ENCODE data around the gene FXYD2. TPM values are rescaled to one million over a fixed set of nuclear protein-coding genes. Genes with fewer than 3 reads are reported as not detected.

Gene FXYD2
- total and polyA plus RNA-seq, 2 of the 8 experiments (the other 6 are each of a cell fraction or from before 2014, with no cell fraction given) = 0.89 to 1.1 TPM

- H3K27me3 ChIP-seq (replicated peaks in 1 of 4; ENCODE audit: control insufficient read depth in 3 of 4, extremely low read depth in 1 of 4, insufficient read depth in 3 of 4, low read length in 3 of 4) = peaks cover 0 to under 1% (median 0%) of the 10 kb centered on the region in 4 experiments; a peak in 3 of 7 replicates
- no peak overlapping the region for H4K8ac ChIP-seq (ENCODE audit: extremely low read depth, insufficient read depth, low read length)
- WGBS, 2 experiments (ENCODE audit: extremely low coverage in 1 of 2, insufficient coverage in 1 of 2, insufficient read length in 1 of 2, insufficient replicate concordance in 2 of 2, low coverage in 1 of 2, low lambda C conversion rate in 2 of 2, missing lambda C conversion rate in 1 of 2) = 72% methylated on average over 9 of the region's 9 CpGs; no CpG with 5 or more reads in 1 of the 2 experiments
- H2AFZ ChIP-seq (ENCODE audit: low read length) = no peak overlapping the region
- no peaks in the 10 kb centered on the region for H3K36me3 ChIP-seq (ENCODE audit: control insufficient read depth in 2 of 4, insufficient read depth in 4 of 4, low read length in 3 of 4)
- no peak overlapping the region for H4K5ac ChIP-seq (ENCODE audit: insufficient read length, low read depth, low read length)
- H3K9me3 ChIP-seq (ENCODE audit: insufficient read depth in 2 of 2, low read depth in 1 of 2, low read length in 1 of 2) = no peaks in the 10 kb centered on the region
- DNase-seq (ENCODE audit: low read depth in 1 of 2, low spot score in 2 of 2) = no peak
- H3K9ac ChIP-seq (replicated peaks in 1 of 4; ENCODE audit: extremely low read depth in 1 of 4, low read depth in 3 of 4, low read length in 3 of 4) = no peak overlapping the region
- H4K20me1 ChIP-seq (replicated peaks in 1 of 2; ENCODE audit: control insufficient read depth in 1 of 2, insufficient read depth in 2 of 2, low read length in 2 of 2) = peaks cover 8 to 18% of the 10 kb centered on the region in 2 experiments
- H3K56ac ChIP-seq (replicated peaks; ENCODE audit: insufficient read length, low read depth, low read length) = no peak overlapping the region
- 0 out of 2 replicates have a peak overlapping the region, but pooled peaks have one; percentile 15 for H3K27ac ChIP-seq (ENCODE audit: low read depth, low read length)
- H3K4me2 ChIP-seq (ENCODE audit: insufficient read depth in 1 of 2, low read depth in 2 of 2, low read length in 2 of 2) = peak overlapping the region; percentile 9 to 51; a peak in 3 of 4 replicates
- H2BK5ac ChIP-seq (ENCODE audit: low read depth, low read length) = peak overlapping the region; percentile 7; the same call in 1 of the 2 replicates
- H4K91ac ChIP-seq (replicated peaks; ENCODE audit: insufficient read length, low read length) = no peak overlapping the region
- H3K79me2 ChIP-seq (ENCODE audit: control insufficient read depth in 1 of 2, insufficient read depth in 2 of 2, low read length in 2 of 2) = peaks cover 0 to 51% of the 10 kb centered on the region in 2 experiments; a peak in 2 of 4 replicates
- H3K4me3 ChIP-seq (ENCODE audit: extremely low read depth in 1 of 4, insufficient read depth in 2 of 4, low read depth in 3 of 4, low read length in 4 of 4) = peak overlapping the region in 1 of 4 experiments; percentile 26; a peak in 3 of 8 replicates
- H3K14ac ChIP-seq (ENCODE audit: insufficient read length) = no peak overlapping the region
- H2BK20ac ChIP-seq (ENCODE audit: low read length) = peak overlapping the region; percentile 75
- H3K4ac ChIP-seq (replicated peaks; ENCODE audit: insufficient read length, low read depth, low read length) = peak overlapping the region; percentile 36
- H3K23me2 ChIP-seq (ENCODE audit: low read depth, low read length) = peaks cover 10% of the 10 kb centered on the region
- no peak overlapping the region for H3K23ac ChIP-seq (ENCODE audit: insufficient read length)
- peaks cover 15% of the 10 kb centered on the region for H3K79me1 ChIP-seq (ENCODE audit: low read depth, low read length)
- POLR2A ChIA-PET (ENCODE audit: partially characterized antibody) = interaction anchor here (1.3 kb wide), 1 partner anchor 50 kb away, joined by 3 read pairs; no protein-coding TSS in a partner anchor
- CTCF ChIA-PET (ENCODE audit: partially characterized antibody) = interaction anchor here (0.9 to 1.6 kb wide), 6 partner anchors 11 to 183 kb away, joined by 3 to 4 read pairs (median 3); no protein-coding TSS in a partner anchor
- 0 out of 2 replicates have a peak, but pooled peaks have one; percentile 25 for TF ChIP-seq TCF12 (IDR thresholded peaks at IDR 0.05; ENCODE audit: low read depth, low read length)
- no peak for TF ChIP-seq SUZ12 (IDR thresholded peaks at IDR 0.05; ENCODE audit: low read length)
- 0 out of 2 replicates have a peak, but pooled peaks have one; percentile 10 for TF ChIP-seq CREB1 (IDR thresholded peaks at IDR 0.05)
- 0 out of 2 replicates have a peak overlapping the region, but pooled peaks have one; percentile 33 for H3K18ac ChIP-seq (ENCODE audit: extremely low read depth, low read length)
- no peak overlapping the region for H2BK120ac ChIP-seq (replicated peaks; ENCODE audit: low read depth, low read length)
- peak overlapping the region; percentile 40; the same call in 1 of the 2 replicates for H2BK12ac ChIP-seq (ENCODE audit: low read depth, low read length)
- peaks cover 10 to 33% (median 25%) of the 10 kb centered on the region in 4 experiments for H3K4me1 ChIP-seq (replicated peaks in 1 of 4; ENCODE audit: control insufficient read depth in 3 of 4, insufficient read depth in 4 of 4, low read length in 3 of 4)
- no peak for FAIRE-seq
- H2BK15ac ChIP-seq (ENCODE audit: low read length) = peak overlapping the region; percentile 73; the same call in 1 of the 2 replicates
- H2AK5ac ChIP-seq (ENCODE audit: low read depth, low read length) = no peak overlapping the region
These were observed 45.8 kb upstream of the FXYD2 start for GRCh38 chr11:117870103-117870952.
